Measurements from ENCODE around the gene WDFY3.

- no peak for TF ChIP-seq CTCF (IDR thresholded peaks at IDR 0.05; ENCODE audit: insufficient read depth, low read depth, low read length)
- TF ChIP-seq EZH2 (IDR thresholded peaks at IDR 0.05; ENCODE audit: insufficient read depth, low read length), result no peak
Measured at GRCh38 chr4:84651499-84651898, 315.0 kb downstream of the WDFY3 start.
